Rectal smooth muscle tissue (tissue), 1 donor: ENCODE data around the gene CCDC116.

Experiments
- H3K27ac ChIP-seq: one replicate; pipeline ENCODE4 v1.7.0; 2013; ENCODE audit warnings: low read depth, low read length, inconsistent platforms
- H3K27me3 ChIP-seq: one replicate; pipeline ENCODE4 v1.7.0; 2013; ENCODE audit warnings: low read length; ENCODE audit not compliant: control insufficient read depth, insufficient read depth
- H3K36me3 ChIP-seq: one replicate; pipeline ENCODE4 v1.7.0; 2013; ENCODE audit warnings: low read length; ENCODE audit not compliant: control insufficient read depth, insufficient read depth
- H3K4me1 ChIP-seq: one replicate; pipeline ENCODE4 v1.7.0; 2013; ENCODE audit warnings: low read length; ENCODE audit not compliant: control insufficient read depth, insufficient read depth
- H3K4me3 ChIP-seq: one replicate; pipeline ENCODE4 v1.7.0; 2013; ENCODE audit warnings: low read length
- H3K9ac ChIP-seq: one replicate; pipeline ENCODE4 v1.7.0; 2013; ENCODE audit warnings: low read length

Gene CCDC116

DNA sequence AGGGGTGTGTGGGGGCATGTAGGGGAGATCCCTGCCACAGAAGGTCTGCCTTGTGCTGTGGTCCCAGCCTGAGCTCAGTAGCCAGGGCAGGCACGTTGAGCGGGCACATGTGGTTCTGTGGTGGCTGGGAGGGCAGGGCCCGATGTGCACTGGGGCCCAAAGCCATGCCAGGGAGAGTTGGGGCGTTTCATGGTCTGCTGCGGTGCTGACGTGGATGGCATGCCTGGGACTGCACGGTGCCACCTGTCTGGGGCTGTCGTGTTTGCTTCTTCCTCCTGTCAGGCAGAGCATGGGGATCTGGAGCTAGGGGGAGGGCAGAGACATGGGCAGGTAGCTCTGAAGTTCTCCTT lies 52.6 kb downstream of the CCDC116 start:
- Histone ChIP-seq H3K4me1 (no peaks in the 10 kb centered on the region), H3K27ac (no peak overlapping the region), H3K27me3 (no peaks in the 10 kb centered on the region), H3K4me3 (no peak overlapping the region), H3K36me3 (peaks cover 30% of the 10 kb centered on the region), H3K9ac (no peak overlapping the region)

DNA sequence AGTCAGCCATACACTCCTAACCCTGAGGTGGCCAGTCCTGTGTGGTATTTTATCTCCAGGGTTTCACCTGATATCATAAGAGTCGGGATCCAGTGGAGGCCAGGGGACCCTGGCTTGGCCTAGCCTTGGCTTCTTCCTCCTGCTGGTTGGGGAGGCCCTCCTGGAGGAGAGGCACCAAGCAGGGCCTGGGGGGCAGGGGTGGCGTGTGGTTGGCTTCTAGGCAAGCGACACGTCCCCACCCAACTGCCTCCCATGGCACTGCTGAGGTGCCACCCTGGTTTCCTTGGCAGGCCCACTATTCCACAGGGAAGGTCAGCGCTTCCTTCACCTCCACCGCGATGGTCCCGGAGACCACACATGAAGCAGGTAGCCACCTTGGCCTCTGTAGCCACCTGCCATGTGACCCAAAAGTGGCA lies 53.6 kb downstream of the CCDC116 start:
- Histone ChIP-seq H3K4me3 (no peak overlapping the region), H3K27me3 (no peaks in the 10 kb centered on the region), H3K9ac (no peak overlapping the region), H3K36me3 (peaks cover 27% of the 10 kb centered on the region), H3K27ac (no peak overlapping the region), H3K4me1 (no peaks in the 10 kb centered on the region)
